Spleen (tissue), 7 donors: ENCODE data around the gene FNBP1.
"Not testable (repeated sequence)": the region's sequence is repeated elsewhere in the genome, so short reads cannot be mapped to it uniquely, and the experiment has no call there.

ENCODE experiments used
- POLR2AphosphoS5 ChIP-seq, 3 donors: sonication (generic); formaldehyde crosslinking; IDR thresholded peaks; one replicate each; pipeline ENCODE4 v1.5.1; 2017; ENCODE audit warnings: antibody characterized with exemption in 3 of 3
- TF ChIP-seq, protein P1 (sequence below), 11 experiments: fragments of 200-600 bp in 7 of 11; fragments of 450-650 bp in 4 of 11; sonication (generic) in 4 of 11; IDR thresholded peaks in 8 of 11; conservative IDR thresholded peaks in 3 of 11; 1 replicate in 7 of 11; 2 replicates in 4 of 11; pipeline versions ENCODE4 v1.4.0 to v1.8.0; 2016 to 2021; ENCODE audit warnings: antibody characterized with exemption in 11 of 11, inconsistent platforms in 4 of 11, mild to moderate bottlenecking in 1 of 11
- donor health status: DM: no; HTN: no; CAD: no; lungs with moderate emphysema.
- donor health status: DM: no; HTN: no; CAD: no.
- donor health status: DM: no; HTN: no; CAD: no.

DNA sequence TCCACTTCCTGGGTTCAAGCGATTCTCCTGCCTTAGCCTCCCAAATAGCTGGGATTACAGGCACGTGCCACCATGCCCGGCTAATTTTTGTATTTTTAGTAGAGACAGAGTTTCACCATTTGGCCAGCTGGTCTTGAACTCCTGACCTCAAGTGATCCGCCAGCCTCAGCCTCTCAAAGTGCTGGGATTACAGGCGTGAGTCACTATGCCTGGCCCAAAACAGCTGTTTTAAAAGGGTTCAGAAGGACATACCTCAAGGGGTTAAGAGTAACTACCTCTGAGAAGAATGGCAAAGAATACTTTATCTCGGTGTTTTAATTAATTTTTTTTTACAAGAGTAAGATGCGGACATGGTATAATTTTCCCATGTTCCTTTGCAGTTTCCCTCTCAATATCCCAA is 94.4 kb downstream of the FNBP1 start:
- TF ChIP-seq POLR2AphosphoS5 (IDR thresholded peaks at IDR 0.05), result not testable (repeated sequence)
- TF ChIP-seq, protein P1, sequence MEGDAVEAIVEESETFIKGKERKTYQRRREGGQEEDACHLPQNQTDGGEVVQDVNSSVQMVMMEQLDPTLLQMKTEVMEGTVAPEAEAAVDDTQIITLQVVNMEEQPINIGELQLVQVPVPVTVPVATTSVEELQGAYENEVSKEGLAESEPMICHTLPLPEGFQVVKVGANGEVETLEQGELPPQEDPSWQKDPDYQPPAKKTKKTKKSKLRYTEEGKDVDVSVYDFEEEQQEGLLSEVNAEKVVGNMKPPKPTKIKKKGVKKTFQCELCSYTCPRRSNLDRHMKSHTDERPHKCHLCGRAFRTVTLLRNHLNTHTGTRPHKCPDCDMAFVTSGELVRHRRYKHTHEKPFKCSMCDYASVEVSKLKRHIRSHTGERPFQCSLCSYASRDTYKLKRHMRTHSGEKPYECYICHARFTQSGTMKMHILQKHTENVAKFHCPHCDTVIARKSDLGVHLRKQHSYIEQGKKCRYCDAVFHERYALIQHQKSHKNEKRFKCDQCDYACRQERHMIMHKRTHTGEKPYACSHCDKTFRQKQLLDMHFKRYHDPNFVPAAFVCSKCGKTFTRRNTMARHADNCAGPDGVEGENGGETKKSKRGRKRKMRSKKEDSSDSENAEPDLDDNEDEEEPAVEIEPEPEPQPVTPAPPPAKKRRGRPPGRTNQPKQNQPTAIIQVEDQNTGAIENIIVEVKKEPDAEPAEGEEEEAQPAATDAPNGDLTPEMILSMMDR (IDR thresholded peaks at IDR 0.05 in 8 of 11, conservative IDR thresholded peaks at IDR 0.05 in 3 of 11), result not testable (repeated sequence)
